ENCODE measurements around the gene DSG2. TPM values are rescaled to one million over a fixed set of nuclear protein-coding genes. Genes with fewer than 3 reads are reported as not detected.

DSG2 gene
- total RNA-seq, 1 donor from 2014 or later, result not detected

DNA sequence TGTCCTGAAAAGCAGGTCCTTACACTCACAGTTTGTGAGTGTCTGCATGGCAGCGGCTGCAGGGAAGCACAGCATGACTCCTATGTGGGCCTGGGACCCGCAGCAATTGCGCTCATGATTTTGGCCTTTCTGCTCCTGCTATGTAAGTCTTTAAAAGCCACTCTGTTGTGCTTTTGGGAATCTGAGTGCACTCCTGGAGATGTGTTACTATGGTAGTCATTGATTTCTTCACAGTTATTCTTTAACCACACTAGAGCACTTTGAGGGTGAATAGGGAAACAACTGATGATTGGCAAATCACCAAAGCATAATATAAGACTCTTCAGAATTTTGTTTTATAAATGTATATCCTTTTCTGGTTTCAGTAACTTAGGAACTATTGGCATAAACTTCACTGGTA is 40.9 kb downstream of the DSG2 start:
- H3K4me3 Mint-ChIP-seq, result no peak overlapping the region
- TF ChIP-seq, protein P1, sequence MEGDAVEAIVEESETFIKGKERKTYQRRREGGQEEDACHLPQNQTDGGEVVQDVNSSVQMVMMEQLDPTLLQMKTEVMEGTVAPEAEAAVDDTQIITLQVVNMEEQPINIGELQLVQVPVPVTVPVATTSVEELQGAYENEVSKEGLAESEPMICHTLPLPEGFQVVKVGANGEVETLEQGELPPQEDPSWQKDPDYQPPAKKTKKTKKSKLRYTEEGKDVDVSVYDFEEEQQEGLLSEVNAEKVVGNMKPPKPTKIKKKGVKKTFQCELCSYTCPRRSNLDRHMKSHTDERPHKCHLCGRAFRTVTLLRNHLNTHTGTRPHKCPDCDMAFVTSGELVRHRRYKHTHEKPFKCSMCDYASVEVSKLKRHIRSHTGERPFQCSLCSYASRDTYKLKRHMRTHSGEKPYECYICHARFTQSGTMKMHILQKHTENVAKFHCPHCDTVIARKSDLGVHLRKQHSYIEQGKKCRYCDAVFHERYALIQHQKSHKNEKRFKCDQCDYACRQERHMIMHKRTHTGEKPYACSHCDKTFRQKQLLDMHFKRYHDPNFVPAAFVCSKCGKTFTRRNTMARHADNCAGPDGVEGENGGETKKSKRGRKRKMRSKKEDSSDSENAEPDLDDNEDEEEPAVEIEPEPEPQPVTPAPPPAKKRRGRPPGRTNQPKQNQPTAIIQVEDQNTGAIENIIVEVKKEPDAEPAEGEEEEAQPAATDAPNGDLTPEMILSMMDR (IDR thresholded peaks at IDR 0.05), result no peak
- H3K36me3 Mint-ChIP-seq (ENCODE audit: low read depth), result no peaks in the 10 kb centered on the region
- no peak overlapping the region for H3K27ac Mint-ChIP-seq
- POLR2A ChIA-PET, result no interaction called here
- H3K27me3 Mint-ChIP-seq, result no peaks in the 10 kb centered on the region
- intact Hi-C loops (cut with micrococcal nuclease), result no loop called here
- no peak for ATAC-seq (ENCODE audit: low read depth)
- no peaks in the 10 kb centered on the region for H3K4me1 Mint-ChIP-seq
- CTCF ChIA-PET, result no interaction called here
- peaks cover 2% of the 10 kb centered on the region for H3K9me3 Mint-ChIP-seq
- no peak for DNase-seq

DNA sequence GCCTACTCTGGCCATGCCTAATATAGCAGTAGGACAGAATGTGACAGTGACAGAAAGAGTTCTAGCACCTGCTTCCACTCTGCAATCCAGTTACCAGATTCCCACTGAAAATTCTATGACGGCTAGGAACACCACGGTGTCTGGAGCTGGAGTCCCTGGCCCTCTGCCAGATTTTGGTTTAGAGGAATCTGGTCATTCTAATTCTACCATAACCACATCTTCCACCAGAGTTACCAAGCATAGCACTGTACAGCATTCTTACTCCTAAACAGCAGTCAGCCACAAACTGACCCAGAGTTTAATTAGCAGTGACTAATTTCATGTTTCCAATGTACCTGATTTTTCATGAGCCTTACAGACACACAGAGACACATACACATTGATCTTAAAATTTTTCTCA is 48.5 kb downstream of the DSG2 start:
- intact Hi-C loops (cut with micrococcal nuclease), result no loop called here
- TF ChIP-seq, protein P1 (IDR thresholded peaks at IDR 0.05), result no peak
- POLR2A ChIA-PET, result no interaction called here
- no peak for ATAC-seq (ENCODE audit: low read depth)
- H3K36me3 Mint-ChIP-seq (ENCODE audit: low read depth), result no peaks in the 10 kb centered on the region
- DNase-seq, result no peak
- H3K4me1 Mint-ChIP-seq, result no peaks in the 10 kb centered on the region
- H3K27ac Mint-ChIP-seq, result no peak overlapping the region
- no peak overlapping the region for H3K4me3 Mint-ChIP-seq
- H3K27me3 Mint-ChIP-seq, result no peaks in the 10 kb centered on the region
- no peaks in the 10 kb centered on the region for H3K9me3 Mint-ChIP-seq
- CTCF ChIA-PET, result no interaction called here

DNA sequence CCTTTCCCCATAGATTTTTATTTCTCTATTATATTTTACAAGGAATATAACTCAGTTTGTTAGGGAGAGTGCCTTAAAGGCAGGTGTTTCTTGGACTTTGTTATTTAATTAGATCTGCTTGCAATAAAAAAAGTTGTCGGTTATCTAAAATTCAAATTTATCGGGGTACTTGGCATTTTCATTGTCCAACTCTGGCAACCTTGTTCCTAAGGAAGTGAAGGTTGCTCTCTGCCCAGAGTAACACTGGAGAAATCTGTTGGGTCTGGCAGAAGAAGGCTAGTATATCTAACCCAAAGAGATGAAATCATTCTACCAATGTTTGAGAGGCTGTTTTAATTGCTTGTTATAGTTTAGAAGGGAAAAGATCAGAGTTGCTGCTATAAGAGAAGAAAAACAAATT is 50.9 kb downstream of the DSG2 start:
- CTCF ChIA-PET, result no interaction called here
- DNase-seq, result no peak
- no peak for ATAC-seq (ENCODE audit: low read depth)

DNA sequence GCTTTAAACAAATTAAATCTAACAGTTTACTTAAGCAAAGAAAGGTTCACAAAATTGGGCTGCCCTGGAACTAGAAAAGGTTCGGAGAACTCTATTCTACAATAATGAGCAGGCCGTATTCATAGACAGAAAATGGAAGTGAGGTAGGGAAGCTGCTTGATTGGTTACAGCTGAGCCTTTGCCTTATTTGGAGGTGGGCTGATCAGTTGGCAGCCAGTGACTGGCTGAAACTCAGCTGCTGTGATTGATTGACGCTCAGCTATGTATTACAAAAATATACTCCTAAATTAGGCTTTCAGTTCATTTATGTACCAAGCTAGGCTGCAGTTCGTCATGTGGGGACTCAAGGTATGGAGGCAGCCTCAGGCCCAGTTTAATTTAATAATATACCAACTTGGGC is 51.4 kb downstream of the DSG2 start:
- CTCF ChIA-PET, result interaction anchor here (1.1 kb wide), 1 partner anchor 174 kb away, joined by 5 read pairs; no protein-coding TSS in a partner anchor
- TF ChIP-seq, protein P1 (IDR thresholded peaks at IDR 0.05), result no peak

More for the DNA sequence above, 50.9 kb downstream of the DSG2 start:
- Mint-ChIP-seq H3K27ac (no peak overlapping the region), H3K9me3 (no peaks in the 10 kb centered on the region), H3K4me1 (no peaks in the 10 kb centered on the region), H3K4me3 (no peak overlapping the region), H3K27me3 (no peaks in the 10 kb centered on the region), H3K36me3 (ENCODE audit: low read depth) (no peaks in the 10 kb centered on the region)
- intact Hi-C loops (cut with micrococcal nuclease), result no loop called here
- POLR2A ChIA-PET, result no interaction called here
- TF ChIP-seq, protein P1 (IDR thresholded peaks at IDR 0.05), result no peak

DNA sequence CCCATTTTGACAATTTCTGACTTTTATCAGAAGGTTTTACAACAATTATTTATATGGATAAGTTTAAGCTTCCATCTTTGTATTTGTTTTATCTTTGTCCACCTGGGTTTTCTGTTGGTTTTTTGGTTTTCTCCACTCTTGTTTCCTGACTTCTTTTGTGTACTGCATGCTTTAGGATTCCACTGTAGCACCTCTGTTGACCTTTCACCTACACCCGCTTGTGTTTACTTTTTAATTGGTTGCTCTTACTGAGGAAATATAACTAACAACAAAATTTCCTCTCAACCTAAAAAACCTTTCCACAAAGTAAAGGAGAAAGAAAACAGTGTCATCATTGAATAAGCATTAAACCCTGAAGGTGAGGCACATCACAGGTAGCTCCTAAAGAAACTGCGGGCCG is 53.9 kb downstream of the DSG2 start:
- CTCF ChIA-PET, result interaction anchor here (0.9 kb wide), 1 partner anchor 426 kb away, joined by 3 read pairs; no protein-coding TSS in a partner anchor
- Mint-ChIP-seq H3K9me3 (no peaks in the 10 kb centered on the region), H3K4me1 (no peaks in the 10 kb centered on the region), H3K27ac (no peak overlapping the region), H3K4me3 (no peak overlapping the region), H3K36me3 (ENCODE audit: low read depth) (no peaks in the 10 kb centered on the region), H3K27me3 (peaks cover 4% of the 10 kb centered on the region)
- no peak for ATAC-seq (ENCODE audit: low read depth)
- no peak for DNase-seq
- TF ChIP-seq, protein P1 (IDR thresholded peaks at IDR 0.05), result no peak
- intact Hi-C loops (cut with micrococcal nuclease), result no loop called here
- POLR2A ChIA-PET, result no interaction called here

More for the DNA sequence above, 51.4 kb downstream of the DSG2 start:
- Mint-ChIP-seq H3K4me3 (no peak overlapping the region), H3K27me3 (peaks cover 2% of the 10 kb centered on the region), H3K36me3 (ENCODE audit: low read depth) (no peaks in the 10 kb centered on the region), H3K9me3 (no peaks in the 10 kb centered on the region), H3K4me1 (no peaks in the 10 kb centered on the region), H3K27ac (no peak overlapping the region)
- intact Hi-C loops (cut with micrococcal nuclease), result no loop called here
- POLR2A ChIA-PET, result no interaction called here
- ATAC-seq (ENCODE audit: low read depth), result no peak
- no peak for DNase-seq
